Muscle layer of colon (tissue), 2 donors: ENCODE data around the gene SFXN4.
"Not testable (repeated sequence)": the region's sequence is repeated elsewhere in the genome, so short reads cannot be mapped to it uniquely, and the experiment has no call there.

Source experiments
- H3K27ac ChIP-seq: one replicate; pipeline ENCODE4 v1.7.0; 2013; ENCODE audit warnings: low read depth, mild to moderate bottlenecking, low read length, moderate library complexity
- H3K27me3 ChIP-seq, 2 donors: one replicate each; pipeline ENCODE4 v1.7.0; 2013; ENCODE audit warnings: low read length in 2 of 2, mild to moderate bottlenecking in 2 of 2; ENCODE audit not compliant: insufficient read depth in 2 of 2, control insufficient read depth in 1 of 2
- H3K36me3 ChIP-seq: one replicate; pipeline ENCODE4 v1.7.0; 2013; ENCODE audit warnings: mild to moderate bottlenecking, low read length; ENCODE audit not compliant: insufficient read depth
- H3K4me1 ChIP-seq: one replicate; pipeline ENCODE4 v1.7.0; 2013; ENCODE audit warnings: mild to moderate bottlenecking, low read length; ENCODE audit not compliant: insufficient read depth
- H3K4me3 ChIP-seq, 2 donors: one replicate each; pipeline ENCODE4 v1.7.0; 2013; ENCODE audit warnings: low read length in 2 of 2, low read depth in 1 of 2, mild to moderate bottlenecking in 1 of 2, moderate library complexity in 1 of 2
- H3K9ac ChIP-seq: one replicate; pipeline ENCODE4 v1.7.0; 2013; ENCODE audit warnings: low read length
- H3K9me3 ChIP-seq: one replicate; pipeline ENCODE4 v1.7.0; 2013; ENCODE audit warnings: mild to moderate bottlenecking, low read length
- donor health status: abdominal sarcoma.
- donor health status: Adenocarcinoma of cecum.

Gene SFXN4

DNA sequence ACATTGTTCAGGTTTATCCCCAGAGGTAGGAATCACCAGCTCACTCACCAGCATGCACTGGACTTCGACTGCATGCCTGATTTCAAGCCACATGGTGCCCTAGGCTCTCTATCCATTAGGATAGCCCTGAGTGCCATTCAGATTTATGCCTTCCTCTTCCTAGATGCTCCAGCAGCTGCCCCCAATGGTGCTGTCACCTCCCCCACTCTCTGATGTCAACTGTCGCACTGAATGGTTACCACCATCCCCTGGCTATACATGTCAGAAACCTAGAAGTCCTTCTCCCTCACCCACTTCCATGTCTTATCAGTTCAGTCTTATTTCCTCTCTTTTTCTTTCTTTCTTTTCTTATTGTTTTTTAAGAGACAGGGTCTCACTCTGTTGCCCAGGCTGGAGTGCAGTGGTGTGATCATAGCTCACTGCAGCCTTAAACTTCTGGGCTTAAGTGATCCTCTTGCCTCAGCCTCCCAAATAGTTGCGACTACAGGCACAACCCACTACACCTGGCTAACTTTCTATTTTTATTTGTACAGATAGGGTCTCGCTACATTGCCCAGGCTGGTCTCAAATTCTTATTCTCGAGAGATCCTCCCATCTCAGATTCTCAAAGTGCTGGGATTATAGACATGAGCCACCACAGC lies 2.9 kb downstream of the SFXN4 start:
- H3K9ac ChIP-seq: no peak overlapping the region
- H3K36me3 ChIP-seq: peaks cover 23% of the 10 kb centered on the region

DNA sequence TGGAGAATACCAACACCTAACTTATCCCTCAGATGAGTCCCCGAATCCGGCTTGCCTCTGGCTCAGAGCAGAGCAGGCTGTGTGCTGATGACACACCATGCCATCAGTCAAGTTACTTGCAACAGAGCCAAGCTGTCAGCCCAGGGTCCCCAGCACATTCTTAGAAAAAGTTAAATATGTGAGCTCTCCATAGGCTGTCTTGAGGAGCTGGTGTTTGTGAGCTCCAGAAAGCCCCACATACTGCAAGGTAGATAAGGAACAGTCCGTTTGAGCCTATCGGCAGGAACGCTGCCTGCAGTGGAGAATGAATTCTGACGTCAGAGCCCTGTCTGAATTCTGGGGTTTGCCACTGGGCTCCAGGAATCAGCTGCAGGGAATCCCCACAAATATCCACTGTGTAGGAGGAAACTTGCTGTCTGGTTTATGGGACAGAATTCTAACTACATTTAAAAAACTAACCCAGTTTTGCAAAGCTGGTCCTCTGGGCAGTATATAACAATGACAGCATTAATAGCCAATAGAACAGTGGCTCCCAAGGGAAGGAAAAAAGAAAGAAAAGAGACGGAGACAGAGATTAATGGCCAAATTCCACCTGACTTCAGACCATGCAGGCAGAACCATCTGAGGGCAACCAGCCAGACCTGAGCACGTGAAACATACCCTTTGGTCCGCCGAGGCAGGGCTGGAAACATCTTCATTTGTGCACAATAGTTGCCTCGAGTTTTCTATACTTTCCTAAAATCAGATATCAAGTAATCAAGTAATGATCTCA lies 3.6 kb downstream of the SFXN4 start:
- Histone ChIP-seq H3K4me3 (no peak overlapping the region), H3K9ac (no peak overlapping the region), H3K27me3 (no peaks in the 10 kb centered on the region), H3K4me1 (peaks cover 27% of the 10 kb centered on the region), H3K9me3 (no peaks in the 10 kb centered on the region), H3K36me3 (peaks cover 24% of the 10 kb centered on the region), H3K27ac (peak overlapping the region; percentile 19)

More for the DNA sequence above, 2.9 kb downstream of the SFXN4 start:
- H3K4me1 ChIP-seq: peaks cover 27% of the 10 kb centered on the region
- no peak overlapping the region for H3K4me3 ChIP-seq
- no peaks in the 10 kb centered on the region for H3K9me3 ChIP-seq
- H3K27ac ChIP-seq: peak overlapping the region; percentile 19
- H3K27me3 ChIP-seq: no peaks in the 10 kb centered on the region

DNA sequence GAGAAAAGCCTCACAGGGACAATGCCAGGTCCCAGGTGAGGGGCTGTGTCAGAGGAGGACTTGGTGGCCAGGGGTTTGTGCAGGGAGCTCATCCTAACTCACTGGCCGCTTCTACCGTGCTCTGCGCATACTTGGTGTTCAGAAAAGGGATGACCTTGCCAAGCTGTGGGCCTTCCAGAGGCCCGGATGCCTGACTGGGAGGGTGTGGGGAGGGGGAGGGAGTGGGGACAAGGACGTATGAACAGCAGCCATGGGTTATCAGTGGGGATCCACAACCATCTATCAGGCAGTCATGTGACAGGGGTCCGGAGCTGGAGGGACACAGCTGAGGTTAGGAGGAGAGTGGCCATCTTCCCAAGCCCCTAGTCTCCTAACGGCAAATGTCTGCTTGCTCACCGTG lies 6.2 kb downstream of the SFXN4 start:
- H3K9ac ChIP-seq: no peak overlapping the region
- no peak overlapping the region for H3K27ac ChIP-seq
- no peaks in the 10 kb centered on the region for H3K27me3 ChIP-seq
- H3K9me3 ChIP-seq: no peaks in the 10 kb centered on the region
- peaks cover 13% of the 10 kb centered on the region for H3K4me1 ChIP-seq
- peaks cover 47% of the 10 kb centered on the region for H3K36me3 ChIP-seq
- no peak overlapping the region for H3K4me3 ChIP-seq

DNA sequence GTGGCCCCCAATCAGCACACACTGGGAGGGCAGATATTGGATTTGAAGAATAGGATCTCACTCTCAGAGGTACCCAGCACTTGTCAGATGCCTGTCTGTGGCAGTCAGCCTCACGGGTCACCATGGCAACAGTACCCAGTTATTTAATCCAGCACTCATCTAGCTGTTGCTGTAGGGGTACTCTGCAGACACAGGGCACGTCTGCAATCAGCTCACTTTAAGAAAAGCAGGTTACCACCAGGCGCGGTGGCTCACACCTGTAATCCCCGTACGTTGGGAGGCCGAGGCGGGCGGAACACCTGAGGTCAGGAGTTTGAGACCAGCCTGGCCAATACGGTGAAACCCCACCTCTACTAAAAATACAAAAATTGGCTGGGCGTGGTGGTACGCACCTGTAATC lies 11.9 kb downstream of the SFXN4 start:
- H3K4me3 ChIP-seq: no peak overlapping the region
- H3K27ac ChIP-seq: no peak overlapping the region
- no peaks in the 10 kb centered on the region for H3K9me3 ChIP-seq
- no peaks in the 10 kb centered on the region for H3K27me3 ChIP-seq
- peaks cover 73% of the 10 kb centered on the region for H3K36me3 ChIP-seq
- H3K4me1 ChIP-seq: no peaks in the 10 kb centered on the region
- H3K9ac ChIP-seq: no peak overlapping the region

DNA sequence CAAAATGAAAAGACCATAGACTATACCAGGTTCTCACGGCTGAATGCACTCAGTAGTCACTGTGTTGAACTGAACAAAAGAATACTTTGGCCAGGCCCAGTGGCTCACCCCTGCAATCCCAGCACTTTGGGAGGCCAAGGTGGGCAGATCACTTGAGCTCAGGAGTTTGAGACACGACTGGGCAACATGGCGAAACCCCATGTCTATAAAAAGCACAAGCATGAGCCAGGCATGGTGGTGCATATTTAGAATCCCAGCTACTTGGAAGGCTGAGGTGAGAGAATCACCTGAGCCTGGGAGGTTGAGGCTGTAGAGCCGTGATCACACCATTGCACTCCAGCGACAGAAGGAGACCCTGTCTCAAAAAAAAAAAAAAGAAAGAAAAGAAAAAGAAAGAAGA lies 12.5 kb downstream of the SFXN4 start:
- H3K27ac ChIP-seq: no peak overlapping the region
- no peaks in the 10 kb centered on the region for H3K9me3 ChIP-seq
- no peak overlapping the region for H3K9ac ChIP-seq
- no peaks in the 10 kb centered on the region for H3K27me3 ChIP-seq
- no peaks in the 10 kb centered on the region for H3K4me1 ChIP-seq
- no peak overlapping the region for H3K4me3 ChIP-seq
- H3K36me3 ChIP-seq: peaks cover 75% of the 10 kb centered on the region

DNA sequence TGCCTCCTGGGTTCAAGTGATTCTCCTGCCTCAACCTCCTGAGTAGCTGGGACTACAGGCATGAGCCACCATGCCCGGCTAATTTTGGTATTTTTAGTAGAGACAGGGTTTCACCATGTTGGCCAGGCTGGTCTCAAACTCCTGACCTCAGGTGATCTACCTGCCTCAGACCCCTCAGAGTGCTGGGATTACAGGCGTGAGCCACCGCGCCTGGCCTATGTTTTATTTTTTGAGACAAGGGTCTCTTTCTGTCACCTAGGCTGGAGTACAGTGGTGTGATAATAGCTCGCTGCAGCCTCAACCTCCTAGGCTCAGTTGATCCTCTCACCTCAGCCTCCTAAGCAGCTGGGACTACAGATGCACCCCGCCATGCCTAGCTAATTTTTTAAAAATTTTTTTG lies 13.9 kb downstream of the SFXN4 start:
- not testable (repeated sequence) for H3K4me1 ChIP-seq, H3K27me3 ChIP-seq, H3K9me3 ChIP-seq, H3K4me3 ChIP-seq, H3K9ac ChIP-seq, H3K27ac ChIP-seq
- peaks cover 76% of the 10 kb centered on the region for H3K36me3 ChIP-seq

DNA sequence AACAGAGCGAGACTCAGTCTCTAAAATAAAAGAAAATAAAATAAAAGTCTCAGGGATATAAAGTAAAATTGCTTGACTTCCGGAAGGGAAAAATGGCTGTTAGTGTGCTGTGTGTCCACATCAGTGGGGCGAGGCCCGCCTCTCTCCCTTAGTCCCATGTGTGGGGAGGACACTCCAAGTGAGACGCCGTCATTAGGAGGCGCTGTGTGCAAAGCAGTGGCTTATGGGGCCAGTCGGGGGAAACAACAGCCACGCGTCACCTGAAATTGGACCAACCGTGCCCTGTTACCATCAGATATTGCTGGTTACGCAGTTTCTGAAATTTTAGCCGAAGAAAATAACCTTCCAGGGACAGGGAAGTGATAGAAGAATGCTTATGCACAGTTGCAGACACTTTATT lies 15.8 kb downstream of the SFXN4 start:
- H3K4me3 ChIP-seq: no peak overlapping the region
- no peak overlapping the region for H3K9ac ChIP-seq
- no peak overlapping the region for H3K27ac ChIP-seq
- H3K9me3 ChIP-seq: no peaks in the 10 kb centered on the region
- H3K4me1 ChIP-seq: no peaks in the 10 kb centered on the region
- H3K36me3 ChIP-seq: peaks cover 59% of the 10 kb centered on the region
- no peaks in the 10 kb centered on the region for H3K27me3 ChIP-seq

DNA sequence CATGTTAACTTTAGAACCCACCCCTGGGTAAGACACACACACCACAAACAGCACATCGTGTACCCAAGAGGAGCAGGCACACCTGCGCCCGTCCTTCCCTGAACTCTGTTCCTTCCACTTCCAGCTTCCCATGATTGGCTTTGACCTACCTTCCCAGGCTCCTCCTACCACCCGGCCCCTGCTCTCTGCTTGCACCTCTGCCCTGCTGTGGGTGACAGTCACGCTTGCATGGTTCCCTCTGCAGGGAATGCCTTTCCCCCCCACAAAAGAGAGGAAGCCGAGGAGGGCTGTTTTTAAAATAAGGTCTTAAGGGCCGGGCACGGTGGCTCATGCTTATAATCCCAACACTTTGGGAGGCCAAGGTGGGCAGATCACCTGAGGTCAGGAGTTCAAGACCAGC lies 16.4 kb downstream of the SFXN4 start:
- Histone ChIP-seq H3K9ac (no peak overlapping the region), H3K4me3 (no peak overlapping the region), H3K27me3 (no peaks in the 10 kb centered on the region), H3K4me1 (no peaks in the 10 kb centered on the region), H3K9me3 (no peaks in the 10 kb centered on the region), H3K36me3 (peaks cover 53% of the 10 kb centered on the region), H3K27ac (no peak overlapping the region)

DNA sequence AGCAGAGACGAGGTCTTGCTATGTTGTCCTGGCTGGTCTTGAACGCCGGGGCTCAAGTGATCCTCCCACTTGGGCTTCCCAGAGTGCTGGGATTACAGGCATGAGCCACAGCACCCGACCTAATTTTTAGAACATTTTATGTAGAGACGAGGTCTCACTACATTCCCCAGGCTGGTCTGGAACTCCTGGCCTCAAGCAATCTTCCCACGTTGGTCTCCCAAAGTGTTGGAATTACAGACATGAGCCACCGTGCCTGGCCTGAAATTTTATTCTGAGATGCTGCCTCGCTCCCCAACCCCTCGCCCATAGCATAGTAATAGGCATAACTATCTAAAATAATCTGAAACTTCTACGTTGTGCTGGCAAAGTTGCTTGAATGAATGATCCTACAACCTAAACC lies 21.9 kb downstream of the SFXN4 start:
- H3K27me3 ChIP-seq: no peaks in the 10 kb centered on the region
- H3K9ac ChIP-seq: no peak overlapping the region
- no peak overlapping the region for H3K4me3 ChIP-seq
- no peaks in the 10 kb centered on the region for H3K4me1 ChIP-seq
- peaks cover 17% of the 10 kb centered on the region for H3K36me3 ChIP-seq
- H3K9me3 ChIP-seq: no peaks in the 10 kb centered on the region
- no peak overlapping the region for H3K27ac ChIP-seq

DNA sequence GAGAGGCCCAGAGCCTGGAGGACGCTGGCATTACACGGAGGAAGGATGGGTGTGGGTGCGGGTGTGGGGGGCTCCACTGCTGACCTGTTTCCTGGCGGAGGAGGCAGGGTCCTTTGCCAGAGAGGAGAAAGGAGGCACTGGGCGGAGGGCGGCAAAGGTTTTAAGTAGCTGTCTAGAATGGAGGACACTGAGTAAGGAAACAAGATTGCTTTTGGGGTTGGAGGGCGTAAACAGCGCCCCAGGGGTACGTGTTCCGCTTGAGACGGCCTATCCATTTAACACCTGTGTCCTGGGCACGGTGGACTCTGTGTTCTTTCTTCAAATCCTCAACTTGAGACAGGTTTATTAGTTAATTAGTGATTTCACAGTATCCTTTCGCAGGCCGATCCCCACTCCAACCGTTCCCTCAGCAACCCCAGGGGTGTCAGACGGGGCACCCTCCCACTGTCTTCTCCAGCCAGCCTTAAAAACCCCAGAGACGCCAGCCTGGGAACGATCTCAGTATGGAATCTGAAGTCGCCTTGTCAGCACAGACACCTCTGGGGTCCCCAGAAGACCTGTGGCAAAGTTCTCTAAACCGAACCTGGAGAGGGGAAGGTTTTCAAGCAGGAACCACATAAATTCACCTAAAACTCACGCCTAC lies 24.8 kb downstream of the SFXN4 start:
- Histone ChIP-seq H3K27ac (no peak overlapping the region), H3K4me3 (no peak overlapping the region), H3K27me3 (no peaks in the 10 kb centered on the region), H3K9ac (no peak overlapping the region), H3K4me1 (no peaks in the 10 kb centered on the region), H3K36me3 (peaks cover 3% of the 10 kb centered on the region), H3K9me3 (no peaks in the 10 kb centered on the region)

DNA sequence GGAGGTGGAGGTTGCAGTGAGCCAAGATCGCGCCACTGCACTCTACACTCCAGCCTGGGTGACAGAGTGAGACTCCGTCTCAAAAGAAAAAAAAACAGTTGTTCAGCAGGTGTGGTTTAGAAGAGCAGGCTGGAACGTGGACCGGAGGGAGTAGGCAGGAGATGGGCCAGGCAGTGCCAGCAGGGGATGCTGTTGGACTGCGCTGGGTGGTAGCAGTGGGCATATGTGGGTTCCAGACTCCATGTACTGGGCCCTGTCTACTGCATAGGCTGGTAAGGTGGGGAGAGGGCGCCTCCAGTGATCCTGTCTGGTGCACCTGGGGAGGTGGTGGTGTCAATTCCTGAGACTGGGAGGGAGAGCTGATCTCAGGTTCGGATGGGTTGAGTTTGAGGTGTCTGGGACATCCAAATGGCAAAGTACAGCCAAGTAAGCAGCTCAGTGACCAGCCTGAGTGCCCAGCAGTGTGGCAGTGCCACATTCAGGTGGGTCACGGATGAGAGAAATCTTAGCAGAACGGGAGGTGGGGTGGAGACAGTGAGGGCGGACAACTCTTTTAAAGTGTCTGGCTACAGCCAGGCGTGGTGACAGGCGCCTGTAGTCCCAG lies 25.9 kb downstream of the SFXN4 start:
- Histone ChIP-seq H3K27me3 (no peaks in the 10 kb centered on the region), H3K36me3 (peaks cover 3% of the 10 kb centered on the region), H3K9me3 (no peaks in the 10 kb centered on the region), H3K27ac (no peak overlapping the region), H3K4me3 (no peak overlapping the region), H3K9ac (no peak overlapping the region), H3K4me1 (no peaks in the 10 kb centered on the region)
